ENCODE results near the gene ARHGEF2. TPM values are rescaled to one million over a fixed set of nuclear protein-coding genes. Genes with fewer than 3 reads are reported as not detected.

Gene ARHGEF2
- total and polyA plus RNA-seq, 2 of the 13 experiments (the other 11 are each of a cell fraction or from before 2014, with no cell fraction given): 16.1 to 32.1 TPM

GRCh38 chr1:156001021-156001661 lies 22.8 kb upstream of the ARHGEF2 start (continued):
- TF ChIP-seq CTCF (CRISPR knock-in tag; IDR thresholded peaks at IDR 0.05): no peak
- TF ChIP-seq MZF1 (CRISPR knock-in tag; IDR thresholded peaks at IDR 0.05; ENCODE audit: borderline replicate concordance): no peak
- TF ChIP-seq U2AF2 (IDR thresholded peaks at IDR 0.05; ENCODE audit: low read depth, low read length): no peak
- TF ChIP-seq ATF4 (CRISPR knock-in tag; IDR thresholded peaks at IDR 0.05): no peak
- no peak for TF ChIP-seq GLI4 (CRISPR knock-in tag; IDR thresholded peaks at IDR 0.05; ENCODE audit: borderline replicate concordance)
- no peak for TF ChIP-seq ZNF678 (CRISPR knock-in tag; IDR thresholded peaks at IDR 0.05)
- no peak for TF ChIP-seq ZNF510 (CRISPR knock-in tag; IDR thresholded peaks at IDR 0.05; ENCODE audit: low read depth)
- TF ChIP-seq ZNF770 (CRISPR knock-in tag; IDR thresholded peaks at IDR 0.05): no peak
- no peak for TF ChIP-seq NR2F2 (IDR thresholded peaks at IDR 0.05; ENCODE audit: borderline replicate concordance, low read depth)
- no peak for TF ChIP-seq LCORL (IDR thresholded peaks at IDR 0.05)
- peak; percentile 82 for TF ChIP-seq LCORL (CRISPR knock-in tag; IDR thresholded peaks at IDR 0.05)
- TF ChIP-seq YEATS4 (CRISPR knock-in tag; IDR thresholded peaks at IDR 0.05; ENCODE audit: borderline replicate concordance): peak; percentile 49; the same call in 1 of the 2 replicates
- no peak for TF ChIP-seq TRAFD1 (CRISPR knock-in tag; IDR thresholded peaks at IDR 0.05; ENCODE audit: borderline replicate concordance)
- TF ChIP-seq ZSCAN31 (CRISPR knock-in tag; IDR thresholded peaks at IDR 0.05; ENCODE audit: low read depth): no peak
- no peak for TF ChIP-seq HNRNPLL (IDR thresholded peaks at IDR 0.05; ENCODE audit: low read depth, low read length, poor library complexity, severe bottlenecking)
- TF ChIP-seq IRF2 (CRISPR knock-in tag; IDR thresholded peaks at IDR 0.05): 0 out of 2 replicates have a peak, but pooled peaks have one; percentile 25
- no peak for TF ChIP-seq NONO (IDR thresholded peaks at IDR 0.05)
- TF ChIP-seq NONO (CRISPR knock-in tag; conservative IDR thresholded peaks at IDR 0.05): peak; percentile 28; the same call in 1 of the 2 replicates
- no peak for TF ChIP-seq SSRP1 (CRISPR knock-in tag; IDR thresholded peaks at IDR 0.05)
- no peak for TF ChIP-seq ZNF329 (CRISPR knock-in tag; IDR thresholded peaks at IDR 0.05; ENCODE audit: low read depth)
- TF ChIP-seq GATAD2A (CRISPR knock-in tag; IDR thresholded peaks at IDR 0.05): peak; percentile 31; the same call in 1 of the 2 replicates

All from HepG2 (cell line).